ENCODE measurements around the gene UACA. TPM values are rescaled to one million over a fixed set of nuclear protein-coding genes. Genes with fewer than 3 reads are reported as not detected.
"Not testable (repeated sequence)": the region's sequence is repeated elsewhere in the genome, so short reads cannot be mapped to it uniquely, and the experiment has no call there.

The UACA gene
- total RNA-seq, 1 experiment from 2014 or later: 44.8 TPM

GRCh38 chr15:70750203-70750869, 13.0 kb downstream of the UACA start:
- ChIA-PET POLR2A (no interaction called here), CTCF (interaction anchor here (0.7 to 3.2 kb wide), 3 partner anchors 28 to 1284 kb away, joined by 4 to 13 read pairs (median 4); no protein-coding TSS in a partner anchor)
- Mint-ChIP-seq H3K36me3 (no peaks in the 10 kb centered on the region), H3K4me3 (no peak overlapping the region), H3K27me3 (ENCODE audit: low read depth) (no peaks in the 10 kb centered on the region), H3K9me3 (no peaks in the 10 kb centered on the region), H3K4me1 (peaks cover 13% of the 10 kb centered on the region), H3K27ac (no peak overlapping the region)
- DNase-seq (ENCODE audit: low spot score) (no peak), ATAC-seq (no peak)
- no peak for TF ChIP-seq NFYB (CRISPR knock-in tag; conservative IDR thresholded peaks at IDR 0.05; ENCODE audit: low read depth)
- peak; percentile 80; the same call in 1 of the 2 replicates for TF ChIP-seq ZNF121 (CRISPR knock-in tag; IDR thresholded peaks at IDR 0.05)

GRCh38 chr15:70748281-70748747, 15.0 kb downstream of the UACA start:
- H3K27me3 Mint-ChIP-seq (ENCODE audit: low read depth): no peaks in the 10 kb centered on the region
- peaks cover 15% of the 10 kb centered on the region for H3K4me1 Mint-ChIP-seq
- no peak overlapping the region for H3K27ac Mint-ChIP-seq
- CTCF ChIA-PET: interaction anchor here (3.2 kb wide), 1 partner anchor 26 kb away, joined by 13 read pairs; no protein-coding TSS in a partner anchor
- H3K9me3 Mint-ChIP-seq: no peaks in the 10 kb centered on the region
- ATAC-seq (no peak), DNase-seq (ENCODE audit: low spot score) (no peak)
- TF ChIP-seq ZNF317 (CRISPR knock-in tag; IDR thresholded peaks at IDR 0.05; ENCODE audit: borderline replicate concordance, low read depth): no peak
- no peak for TF ChIP-seq TP53 (CRISPR knock-in tag; IDR thresholded peaks at IDR 0.05)
- TF ChIP-seq PRRX2 (CRISPR knock-in tag; IDR thresholded peaks at IDR 0.05): no peak
- TF ChIP-seq PREB (CRISPR knock-in tag; IDR thresholded peaks at IDR 0.05; ENCODE audit: borderline replicate concordance): no peak
- TF ChIP-seq PRDM15 (CRISPR knock-in tag; IDR thresholded peaks at IDR 0.05): no peak
- TF ChIP-seq CREM (CRISPR knock-in tag; IDR thresholded peaks at IDR 0.05): no peak
- TF ChIP-seq JUN (CRISPR knock-in tag; IDR thresholded peaks at IDR 0.05): no peak
- no peak for TF ChIP-seq HMGA2 (CRISPR knock-in tag; IDR thresholded peaks at IDR 0.05)
- TF ChIP-seq GRHL2 (CRISPR knock-in tag; IDR thresholded peaks at IDR 0.05; ENCODE audit: insufficient replicate concordance, severe bottlenecking): no peak
- TF ChIP-seq USF2 (CRISPR knock-in tag; IDR thresholded peaks at IDR 0.05): no peak
- TF ChIP-seq NFATC4 (CRISPR knock-in tag; IDR thresholded peaks at IDR 0.05): no peak
- TF ChIP-seq ETV6 (CRISPR knock-in tag; IDR thresholded peaks at IDR 0.05): no peak
- TF ChIP-seq KAT7 (CRISPR knock-in tag; IDR thresholded peaks at IDR 0.05; ENCODE audit: borderline replicate concordance): no peak
- TF ChIP-seq NFYB (CRISPR knock-in tag; conservative IDR thresholded peaks at IDR 0.05; ENCODE audit: low read depth): no peak
- TF ChIP-seq TEAD4 (CRISPR knock-in tag; IDR thresholded peaks at IDR 0.05): no peak
- TF ChIP-seq FOXJ3 (CRISPR knock-in tag; IDR thresholded peaks at IDR 0.05; ENCODE audit: borderline replicate concordance): no peak
- POLR2A ChIA-PET: no interaction called here
- no peak overlapping the region for H3K4me3 Mint-ChIP-seq
- H3K36me3 Mint-ChIP-seq: no peaks in the 10 kb centered on the region

GRCh38 chr15:70746598-70746997, 16.8 kb downstream of the UACA start:
- not testable (repeated sequence) for H3K36me3 Mint-ChIP-seq; H3K27me3 Mint-ChIP-seq (ENCODE audit: low read depth); DNase-seq (ENCODE audit: low spot score); H3K27ac Mint-ChIP-seq; H3K9me3 Mint-ChIP-seq; H3K4me3 Mint-ChIP-seq; ATAC-seq
- ChIA-PET POLR2A (interaction anchor here (0.7 kb wide), 1 partner anchor 1273 kb away, joined by 8 read pairs; no protein-coding TSS in a partner anchor), CTCF (interaction anchor here (1.1 kb wide), 1 partner anchor 24 kb away, joined by 5 read pairs; no protein-coding TSS in a partner anchor)
- peaks cover 21% of the 10 kb centered on the region for H3K4me1 Mint-ChIP-seq
